Measurements from ENCODE around the gene GM2A. TPM values are rescaled to one million over a fixed set of nuclear protein-coding genes. Genes with fewer than 3 reads are reported as not detected.
A peak's percentile ranks its signal among the peaks of the same experiment; 100 is the strongest.

The GM2A gene
- 10 to 100 TPM; 28.3 to 32.0 (median 30.1) TPM for total RNA-seq

DNA sequence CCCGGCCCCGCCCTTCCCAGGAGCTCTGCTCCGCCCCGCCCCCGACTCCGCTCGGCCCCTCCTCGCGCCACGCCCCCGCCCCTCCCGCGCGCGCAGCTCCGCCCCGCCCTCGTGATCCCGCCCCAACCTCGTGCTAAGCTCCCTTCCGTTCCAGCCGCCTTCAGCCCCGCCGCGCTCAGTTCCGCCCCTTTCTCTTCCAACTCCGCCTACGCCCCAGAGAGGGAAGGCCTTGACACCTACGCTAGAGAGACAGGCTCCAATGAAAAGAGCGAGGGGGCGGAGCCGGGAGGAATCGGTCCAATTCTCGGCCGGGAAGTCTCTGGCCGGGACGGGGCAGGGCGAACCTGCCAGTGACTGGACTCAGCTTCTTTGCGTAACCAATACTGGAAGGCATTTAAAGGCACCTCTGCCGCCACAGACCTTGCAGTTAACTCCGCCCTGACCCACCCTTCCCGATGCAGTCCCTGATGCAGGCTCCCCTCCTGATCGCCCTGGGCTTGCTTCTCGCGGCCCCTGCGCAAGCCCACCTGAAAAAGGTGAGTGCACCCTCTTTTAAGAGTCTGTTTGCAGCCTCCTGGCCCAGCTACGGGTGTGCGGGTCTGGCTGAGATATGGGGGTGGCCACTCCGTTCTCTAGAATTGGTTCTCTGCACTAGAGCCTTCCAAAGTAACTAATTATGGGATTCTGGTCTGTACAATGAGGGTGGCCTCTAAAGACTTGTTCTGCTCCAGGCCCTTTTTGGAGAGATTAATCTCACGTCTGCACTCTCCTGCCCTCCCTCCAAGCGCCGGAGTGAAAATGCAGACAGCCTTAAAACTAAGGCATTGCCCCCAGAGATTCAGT lies at the start of gene GM2A:
TSS of gene GM2A (plus strand) at position 424 of the 843 bp plus-strand sequence. CDS start at position 456, 32 bp downstream.
- Histone ChIP-seq H3K27ac (replicated peaks in 1 of 4) (peak within 1 kb of the TSS; percentile 77 to 84 (median 82)), H3K36me3 (peaks cover 0 to 2% (median 0%) of the 10 kb centered on the region in 4 donors), H3K9me3 (no peaks in the 10 kb centered on the region), H3K27me3 (no peaks in the 10 kb centered on the region), H3K4me3 (peak within 1 kb of the TSS; percentile 54 to 75 (median 66)), H3K4me1 (peaks cover 31 to 51% (median 39%) of the 10 kb centered on the region in 4 donors)
- intact Hi-C loops (cut with DNase I) = no loop called here
- DNase-seq (ENCODE audit: extremely low spot score) = peak; percentile 100
- TF ChIP-seq POLR2A (IDR thresholded peaks at IDR 0.05; ENCODE audit: low read depth) = peak; percentile 65
- TF ChIP-seq POLR2AphosphoS5 (IDR thresholded peaks at IDR 0.05) = peak; percentile 90 to 92
- no peak for TF ChIP-seq EP300 (IDR thresholded peaks at IDR 0.05)
- TF ChIP-seq, protein P1, sequence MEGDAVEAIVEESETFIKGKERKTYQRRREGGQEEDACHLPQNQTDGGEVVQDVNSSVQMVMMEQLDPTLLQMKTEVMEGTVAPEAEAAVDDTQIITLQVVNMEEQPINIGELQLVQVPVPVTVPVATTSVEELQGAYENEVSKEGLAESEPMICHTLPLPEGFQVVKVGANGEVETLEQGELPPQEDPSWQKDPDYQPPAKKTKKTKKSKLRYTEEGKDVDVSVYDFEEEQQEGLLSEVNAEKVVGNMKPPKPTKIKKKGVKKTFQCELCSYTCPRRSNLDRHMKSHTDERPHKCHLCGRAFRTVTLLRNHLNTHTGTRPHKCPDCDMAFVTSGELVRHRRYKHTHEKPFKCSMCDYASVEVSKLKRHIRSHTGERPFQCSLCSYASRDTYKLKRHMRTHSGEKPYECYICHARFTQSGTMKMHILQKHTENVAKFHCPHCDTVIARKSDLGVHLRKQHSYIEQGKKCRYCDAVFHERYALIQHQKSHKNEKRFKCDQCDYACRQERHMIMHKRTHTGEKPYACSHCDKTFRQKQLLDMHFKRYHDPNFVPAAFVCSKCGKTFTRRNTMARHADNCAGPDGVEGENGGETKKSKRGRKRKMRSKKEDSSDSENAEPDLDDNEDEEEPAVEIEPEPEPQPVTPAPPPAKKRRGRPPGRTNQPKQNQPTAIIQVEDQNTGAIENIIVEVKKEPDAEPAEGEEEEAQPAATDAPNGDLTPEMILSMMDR (IDR thresholded peaks at IDR 0.05) = no peak
- under 1% methylated on average over 36 of the region's 52 CpGs for WGBS

DNA sequence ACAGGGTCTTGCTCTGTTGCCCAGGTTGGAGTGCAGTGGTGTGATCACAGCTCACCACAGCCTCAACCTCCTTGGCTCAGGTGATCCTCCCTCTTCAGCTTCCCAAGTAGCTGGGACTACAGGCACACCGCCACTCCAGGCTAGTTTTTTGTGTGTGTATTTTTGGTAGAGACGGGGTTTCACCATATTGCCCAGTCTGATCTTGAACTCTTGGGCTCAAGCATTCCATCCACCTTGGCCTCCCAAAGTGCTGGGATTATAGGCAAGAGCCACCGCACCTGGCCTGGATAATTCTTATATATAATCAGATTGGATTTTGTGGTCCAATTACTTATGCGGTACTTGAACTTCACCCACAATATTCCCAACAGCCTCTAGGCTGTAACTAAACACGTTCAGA lies 48.9 kb upstream of the GM2A start:
- Histone ChIP-seq H3K27me3 (no peaks in the 10 kb centered on the region), H3K9me3 (no peaks in the 10 kb centered on the region), H3K27ac (replicated peaks in 1 of 4) (no peak overlapping the region), H3K36me3 (peaks cover 18 to 38% (median 36%) of the 10 kb centered on the region in 4 donors), H3K4me1 (peaks cover 21 to 36% (median 24%) of the 10 kb centered on the region in 4 donors), H3K4me3 (no peak overlapping the region)
- peak; percentile 66 for DNase-seq (ENCODE audit: extremely low spot score)
- WGBS = 88% methylated on average over 5 of the region's 5 CpGs
- TF ChIP-seq POLR2A (IDR thresholded peaks at IDR 0.05; ENCODE audit: low read depth) (no peak), EP300 (IDR thresholded peaks at IDR 0.05) (no peak), POLR2AphosphoS5 (IDR thresholded peaks at IDR 0.05) (no peak)
- TF ChIP-seq, protein P1 (IDR thresholded peaks at IDR 0.05) = no peak
- intact Hi-C loops (cut with DNase I) = no loop called here

DNA sequence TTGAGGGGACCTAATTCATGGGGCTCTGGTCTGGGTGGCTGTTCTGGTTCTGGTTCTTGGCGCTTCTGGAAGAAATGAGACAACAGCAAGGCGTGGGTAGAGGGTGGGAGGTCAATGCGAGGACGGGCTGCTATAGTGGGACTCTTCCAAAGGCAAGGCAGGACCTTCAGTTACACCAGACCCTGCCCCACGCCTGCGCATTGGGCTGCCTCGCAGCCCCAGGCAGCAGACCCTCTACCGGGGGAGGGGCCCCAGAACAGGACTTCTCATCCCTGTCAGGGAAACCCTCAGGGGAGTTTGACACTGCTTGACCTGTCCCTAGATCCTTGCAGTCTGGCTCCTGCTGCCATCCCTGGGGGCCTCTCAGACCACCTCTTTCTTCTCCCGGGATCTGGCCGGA lies 47.6 kb upstream of the GM2A start:
- Histone ChIP-seq H3K36me3 (peaks cover 6 to 24% (median 23%) of the 10 kb centered on the region in 4 donors), H3K4me1 (peaks cover 34 to 50% (median 38%) of the 10 kb centered on the region in 4 donors), H3K27me3 (no peaks in the 10 kb centered on the region), H3K4me3 (no peak overlapping the region), H3K9me3 (no peaks in the 10 kb centered on the region), H3K27ac (replicated peaks in 1 of 4) (peak overlapping the region in 1 of 4 donors; percentile 5)
- TF ChIP-seq, protein P1 (IDR thresholded peaks at IDR 0.05) = no peak
- TF ChIP-seq POLR2AphosphoS5 (IDR thresholded peaks at IDR 0.05) = no peak
- no peak for TF ChIP-seq EP300 (IDR thresholded peaks at IDR 0.05)
- no peak for TF ChIP-seq POLR2A (IDR thresholded peaks at IDR 0.05; ENCODE audit: low read depth)
- WGBS = 85% methylated on average over 7 of the region's 10 CpGs
- intact Hi-C loops (cut with DNase I) = no loop called here
- peak; percentile 78 for DNase-seq (ENCODE audit: extremely low spot score)

DNA sequence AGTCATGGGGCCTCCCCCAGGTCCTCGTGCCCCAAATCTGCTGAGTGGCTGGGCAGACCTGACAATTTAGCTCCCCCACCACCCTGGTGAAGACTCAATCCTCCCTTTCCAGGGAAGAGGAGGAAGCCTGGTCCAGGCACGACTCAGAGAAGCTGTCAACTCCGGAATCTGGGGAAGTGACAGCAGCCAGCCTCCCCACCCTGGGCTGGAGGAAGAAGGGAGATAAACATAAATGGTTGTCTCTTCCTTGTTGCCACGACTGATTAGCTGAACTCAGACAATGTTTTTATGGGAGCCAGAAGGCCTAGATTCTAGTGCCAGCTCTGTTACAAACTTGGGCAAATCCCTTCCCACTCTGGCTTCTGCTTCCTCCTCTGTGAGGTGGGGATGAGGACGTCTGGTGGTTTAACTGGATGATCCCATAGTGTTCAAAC lies 44.5 kb upstream of the GM2A start:
- intact Hi-C loops (cut with DNase I) = no loop called here
- H3K27ac ChIP-seq (replicated peaks in 1 of 4) = peak overlapping the region; percentile 64 to 97 (median 82)
- H3K27me3 ChIP-seq = no peaks in the 10 kb centered on the region
- H3K9me3 ChIP-seq = no peaks in the 10 kb centered on the region
- peaks cover 0 to 6% (median 0%) of the 10 kb centered on the region in 4 donors for H3K36me3 ChIP-seq
- peak; percentile 90 for DNase-seq (ENCODE audit: extremely low spot score)
- 10% methylated on average over 5 of the region's 5 CpGs for WGBS
- H3K4me3 ChIP-seq = peak overlapping the region in 1 of 4 donors; percentile 1
- TF ChIP-seq EP300 (IDR thresholded peaks at IDR 0.05) (no peak), POLR2AphosphoS5 (IDR thresholded peaks at IDR 0.05) (no peak), POLR2A (IDR thresholded peaks at IDR 0.05; ENCODE audit: low read depth) (no peak)
- TF ChIP-seq, protein P1 (IDR thresholded peaks at IDR 0.05) = no peak
- peaks cover 58 to 73% (median 62%) of the 10 kb centered on the region in 4 donors for H3K4me1 ChIP-seq

Measured in esophagus muscularis mucosa (tissue), 4 donors.